GM18861 (cell line): Measurements from ENCODE around the gene SLC6A7.

Experiments
- ATAC-seq: cut with Tn5 transposase; IDR thresholded peaks from one replicate; pipeline ENCODE4 v1.9.1; 2021; ENCODE audit not compliant: unreplicated experiment

The SLC6A7 gene

GRCh38 chr5:150190503-150190979 is 679 bp downstream of the SLC6A7 start:
- no peak for ATAC-seq

DNA sequence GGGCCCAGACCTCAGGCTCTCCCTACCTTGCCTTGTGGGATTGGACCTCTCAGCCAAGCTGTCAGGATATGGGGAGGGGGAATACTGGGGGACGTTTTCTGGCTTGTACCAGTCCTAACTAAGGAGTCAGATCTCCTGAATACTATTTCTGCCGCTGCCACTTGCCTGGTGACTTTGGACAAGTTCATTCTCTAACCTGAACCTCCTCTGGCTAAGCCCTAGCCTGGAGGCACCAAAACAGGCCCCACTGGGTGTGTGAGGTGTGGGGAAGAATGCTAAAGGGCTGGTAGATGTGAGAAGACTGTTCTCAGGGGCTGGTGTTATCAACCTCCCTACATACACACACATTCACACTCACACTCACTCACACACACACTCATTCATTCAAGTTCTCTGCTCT is 1.1 kb downstream of the SLC6A7 start:
- ATAC-seq = no peak

- no peak for ATAC-seq
Observed at GRCh38 chr5:150192462-150192861, 2.6 kb downstream of the SLC6A7 start.

GRCh38 chr5:150195736-150196485 is 6.0 kb downstream of the SLC6A7 start:
- no peak for ATAC-seq

DNA sequence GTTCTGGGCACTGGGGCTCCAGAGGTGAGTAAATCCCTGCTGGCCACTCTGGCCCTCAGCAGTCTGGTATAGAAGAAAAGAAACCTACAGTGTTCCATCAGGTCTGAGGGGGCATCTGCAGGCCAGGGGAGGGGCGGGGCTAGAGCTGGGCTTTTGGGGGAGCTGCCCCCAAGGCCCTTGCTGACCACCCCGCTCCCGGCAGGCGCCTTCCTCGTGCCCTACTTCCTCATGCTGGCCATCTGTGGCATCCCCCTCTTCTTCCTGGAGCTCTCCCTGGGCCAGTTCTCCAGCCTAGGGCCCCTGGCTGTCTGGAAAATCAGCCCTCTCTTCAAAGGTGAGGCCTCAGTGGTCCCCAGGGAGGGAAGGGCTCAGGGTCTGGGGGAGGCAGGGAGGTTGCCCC is 6.7 kb downstream of the SLC6A7 start:
- ATAC-seq = no peak

DNA sequence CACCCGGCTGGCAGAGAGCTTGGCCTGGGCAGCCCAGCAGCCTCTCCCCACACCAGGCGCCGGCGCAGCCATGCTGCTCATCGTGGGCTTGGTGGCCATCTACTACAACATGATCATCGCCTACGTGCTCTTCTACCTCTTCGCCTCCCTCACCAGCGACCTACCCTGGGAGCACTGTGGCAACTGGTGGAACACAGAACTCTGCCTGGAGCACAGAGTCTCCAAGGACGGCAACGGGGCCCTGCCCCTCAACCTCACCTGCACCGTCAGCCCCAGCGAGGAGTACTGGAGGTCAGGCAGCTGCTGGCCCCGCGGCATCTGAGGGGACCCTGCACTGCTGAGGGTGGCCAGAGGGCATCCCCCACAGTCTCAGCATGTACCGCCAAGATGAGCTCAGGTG is 7.1 kb downstream of the SLC6A7 start:
- ATAC-seq = no peak

GRCh38 chr5:150197476-150197875 is 7.6 kb downstream of the SLC6A7 start:
- ATAC-seq = no peak

DNA sequence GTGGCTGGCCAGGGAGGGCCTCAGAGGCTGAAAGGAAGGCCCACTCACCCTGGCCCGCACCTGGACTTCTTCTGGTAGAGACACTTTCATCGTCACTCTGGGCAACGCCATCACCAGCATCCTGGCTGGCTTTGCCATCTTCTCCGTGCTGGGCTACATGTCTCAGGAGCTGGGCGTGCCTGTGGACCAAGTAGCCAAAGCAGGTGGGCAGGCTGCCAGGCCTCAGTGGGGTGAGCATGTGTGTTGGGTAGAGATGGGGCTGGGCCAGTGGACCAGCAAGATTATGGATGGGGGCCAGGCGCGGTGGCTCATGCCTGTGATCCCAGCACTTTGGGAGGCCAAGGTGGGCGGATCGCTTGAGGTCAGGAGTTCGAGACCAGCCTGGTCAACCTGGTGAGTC is 12.6 kb downstream of the SLC6A7 start:
- no peak for ATAC-seq

DNA sequence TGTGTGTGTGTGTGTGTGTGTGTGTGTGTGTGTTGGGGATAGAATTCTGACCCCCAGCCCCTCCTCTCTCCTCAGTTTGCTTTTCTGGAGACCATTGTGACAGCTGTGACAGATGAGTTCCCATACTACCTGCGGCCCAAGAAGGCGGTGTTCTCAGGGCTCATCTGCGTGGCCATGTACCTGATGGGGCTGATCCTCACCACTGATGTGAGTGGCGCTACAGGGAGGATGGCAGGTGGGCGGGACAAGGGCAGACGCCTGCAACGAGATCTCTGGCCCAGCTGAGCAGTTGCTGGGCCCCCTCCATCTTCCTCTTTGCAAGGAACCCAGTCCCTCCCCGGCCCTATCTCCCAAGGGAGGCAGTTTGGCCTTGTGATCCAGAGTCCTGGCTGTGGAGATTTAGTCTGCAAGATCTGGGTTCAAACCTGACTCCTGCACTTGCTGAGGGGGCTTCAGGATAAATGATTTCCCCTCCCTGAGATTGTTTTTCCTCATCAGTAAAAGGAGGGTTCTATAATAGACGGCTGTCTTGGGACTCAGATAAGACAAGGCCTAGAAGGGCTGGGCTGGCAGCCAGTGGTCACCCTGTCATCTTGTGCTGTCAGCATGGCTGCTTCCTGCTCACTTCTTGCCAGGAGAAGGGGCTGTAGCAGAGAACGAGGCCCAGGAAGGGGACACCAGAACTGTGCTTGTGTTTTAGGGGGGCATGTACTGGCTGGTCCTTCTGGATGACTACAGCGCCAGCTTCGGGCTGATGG is 14.1 kb downstream of the SLC6A7 start:
- no peak for ATAC-seq

- ATAC-seq = no peak
Observed at GRCh38 chr5:150204590-150204960, 14.7 kb downstream of the SLC6A7 start.

DNA sequence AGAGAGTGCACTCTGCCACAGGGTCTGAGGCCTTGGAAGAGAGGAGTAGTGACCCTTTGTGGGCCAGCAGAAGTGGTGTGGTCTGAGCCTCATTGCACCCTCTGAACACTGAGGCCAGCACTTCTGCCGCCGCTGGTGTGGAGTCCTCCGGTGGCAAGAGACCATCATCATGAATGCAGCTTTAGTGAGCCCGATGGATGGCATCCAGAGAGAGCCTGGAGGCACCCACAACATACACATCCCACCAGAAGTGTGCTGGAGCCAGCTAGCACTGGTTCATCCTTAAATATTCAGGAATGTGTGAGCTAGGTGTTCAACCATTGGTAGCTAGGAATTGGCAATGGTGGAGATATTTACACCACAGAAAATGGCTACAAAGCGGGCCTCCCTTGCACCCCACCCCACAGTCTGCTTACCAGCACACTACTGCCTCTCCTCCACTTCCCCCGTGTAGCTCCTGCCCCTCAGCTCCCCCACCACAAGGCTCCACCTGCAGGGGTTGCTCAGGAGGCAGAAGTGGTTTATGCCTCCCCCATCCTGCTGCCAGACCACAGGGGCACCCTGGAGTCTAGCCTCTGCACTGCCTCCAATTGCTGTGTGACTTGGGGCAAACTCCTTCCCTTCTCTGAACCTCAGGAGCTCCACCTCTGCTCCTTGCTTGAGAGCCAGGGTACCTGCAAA is 16.4 kb downstream of the SLC6A7 start:
- no peak for ATAC-seq

DNA sequence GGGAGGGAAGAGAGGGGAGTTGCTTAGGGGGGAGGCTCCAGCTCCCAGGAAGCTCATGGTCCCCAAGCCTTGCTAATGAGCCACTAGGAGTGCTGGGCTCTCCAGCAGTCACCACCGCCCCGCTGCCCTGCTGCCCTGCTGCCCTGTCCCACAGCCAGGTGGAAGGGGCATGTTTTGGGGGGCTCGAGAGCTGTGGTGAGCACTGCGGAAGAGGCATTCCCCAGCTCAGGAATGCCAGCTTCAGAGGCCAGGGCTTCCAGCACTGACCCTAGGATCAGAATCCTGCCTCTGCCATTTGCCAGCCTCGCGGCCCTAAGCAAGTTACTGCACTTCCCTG is 16.9 kb downstream of the SLC6A7 start:
- ATAC-seq = no peak

GRCh38 chr5:150208187-150209098 is 18.6 kb downstream of the SLC6A7 start:
- no peak for ATAC-seq

DNA sequence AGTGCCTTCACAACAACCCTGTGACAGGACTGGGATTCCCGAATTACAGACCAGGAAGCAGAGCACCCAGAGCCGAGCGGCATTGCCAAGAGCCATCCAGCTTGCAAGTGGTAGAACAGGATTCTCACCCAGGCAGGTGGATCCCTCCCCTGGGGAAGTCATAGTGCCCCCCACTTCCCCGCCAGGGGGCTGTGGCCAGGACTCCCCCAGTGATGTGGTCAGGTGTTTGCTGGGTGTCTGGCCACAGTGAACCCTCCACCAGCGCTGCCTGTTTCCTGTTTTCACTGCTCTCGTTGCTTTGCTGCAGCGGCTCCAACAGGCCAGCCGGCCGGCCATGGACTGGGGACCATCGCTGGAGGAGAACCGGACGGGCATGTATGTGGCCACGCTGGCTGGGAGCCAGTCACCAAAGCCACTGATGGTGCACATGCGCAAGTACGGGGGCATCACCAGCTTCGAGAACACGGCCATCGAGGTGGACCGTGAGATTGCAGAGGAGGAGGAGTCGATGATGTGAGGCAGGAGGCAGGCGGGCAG is 19.3 kb downstream of the SLC6A7 start:
- no peak for ATAC-seq

- ATAC-seq = no peak
Observed at GRCh38 chr5:150210644-150211043, 20.8 kb downstream of the SLC6A7 start.

DNA sequence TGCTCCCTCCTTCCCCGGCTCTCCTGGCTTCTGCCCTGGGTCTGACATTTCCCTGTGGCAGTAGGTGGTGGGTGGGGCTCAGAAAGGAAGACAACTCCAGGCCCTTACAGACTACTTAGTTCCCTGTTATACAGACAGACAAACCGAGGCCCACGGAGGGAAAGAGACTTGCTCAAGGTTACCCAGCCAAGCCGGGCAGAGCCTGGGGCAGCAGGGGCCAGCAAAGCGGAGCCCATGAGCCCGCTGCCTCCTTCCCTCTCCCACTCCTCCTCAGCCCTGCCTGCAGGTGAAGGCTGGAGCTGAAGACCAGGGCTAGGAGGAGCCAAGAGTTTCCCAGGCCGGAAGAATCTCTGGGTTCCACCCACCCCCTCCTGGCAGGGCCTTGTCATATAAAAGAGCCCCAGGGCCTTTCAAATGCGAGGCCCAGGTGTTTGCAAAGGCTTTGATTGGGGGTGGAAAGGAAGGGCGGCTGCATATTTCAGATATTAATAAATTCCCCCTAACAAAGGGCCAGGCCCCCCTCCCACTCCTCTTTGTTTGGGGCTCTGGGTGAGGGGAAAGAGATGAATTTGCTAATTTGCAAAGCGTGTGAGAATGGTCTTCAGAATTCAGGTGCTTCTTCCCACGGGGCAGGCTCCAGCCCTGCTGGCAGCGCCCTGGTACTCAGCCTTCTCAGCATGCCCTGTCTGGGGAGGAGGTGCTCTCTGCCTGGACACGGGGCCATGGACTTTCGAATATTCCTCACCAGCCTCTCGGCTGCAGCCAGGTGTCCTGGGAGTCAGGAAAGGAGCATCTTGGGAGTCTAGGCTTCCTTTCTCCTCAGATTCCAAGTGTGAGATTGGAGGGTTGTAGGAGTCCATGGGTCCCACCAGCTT is 21.5 kb downstream of the SLC6A7 start:
- no peak for ATAC-seq

- ATAC-seq = no peak
Observed at GRCh38 chr5:150213530-150213929, 23.7 kb downstream of the SLC6A7 start.

DNA sequence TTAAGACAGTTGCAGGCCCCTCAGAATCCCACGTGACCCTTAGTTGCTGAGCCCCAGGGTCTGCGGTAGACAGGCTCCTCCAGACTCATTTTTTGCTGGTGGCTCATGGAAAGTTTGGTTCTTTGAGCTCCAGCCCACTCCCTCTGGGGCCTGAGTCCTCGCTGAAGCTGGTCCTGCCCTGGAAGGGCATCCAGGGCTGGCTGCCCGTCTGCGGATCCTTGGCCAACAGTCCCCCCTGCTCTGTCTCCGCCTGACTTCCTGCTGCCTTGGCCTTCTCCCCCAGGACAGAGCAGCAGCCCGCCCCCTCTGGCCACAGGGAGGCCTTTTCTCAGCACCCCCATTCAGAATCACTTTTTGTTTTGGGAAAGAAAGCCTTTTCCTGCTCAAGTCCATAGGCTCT is 24.4 kb downstream of the SLC6A7 start:
- no peak for ATAC-seq

GRCh38 chr5:150215979-150216944 is 26.4 kb downstream of the SLC6A7 start:
- no peak for ATAC-seq
